ENCODE results near the gene SIK2.
"Not testable (repeated sequence)": the region's sequence is repeated elsewhere in the genome, so short reads cannot be mapped to it uniquely, and the experiment has no call there.

SIK2 gene

GRCh38 chr11:111759778-111760407 is 157.6 kb downstream of the SIK2 start:
- DNase-seq (ENCODE audit: low read depth): no peak

GRCh38 chr11:111761036-111761435 is 158.8 kb downstream of the SIK2 start:
- DNase-seq (ENCODE audit: low read depth): no peak

- DNase-seq (ENCODE audit: low read depth): no peak
Measured at GRCh38 chr11:111762526-111762925, 160.3 kb downstream of the SIK2 start.

GRCh38 chr11:111762981-111763643 is 160.9 kb downstream of the SIK2 start:
- DNase-seq (ENCODE audit: low read depth): peak; percentile 29

- peak; percentile 18 for DNase-seq (ENCODE audit: low read depth)
Measured at GRCh38 chr11:111764621-111765020, 162.4 kb downstream of the SIK2 start.

- DNase-seq (ENCODE audit: low read depth): peak; percentile 14
Measured at GRCh38 chr11:111765320-111765983, 163.2 kb downstream of the SIK2 start.

- DNase-seq (ENCODE audit: low read depth): peak; percentile 66
Measured at GRCh38 chr11:111765984-111766833, 164.0 kb downstream of the SIK2 start, which contains the start of gene PPP2R1B. TSS of gene PPP2R1B (minus strand) at chr11:111766389. CDS start at chr11:111766361, 28 bp downstream.

GRCh38 chr11:111766834-111767142 is 164.5 kb downstream of the SIK2 start:
- no peak for DNase-seq (ENCODE audit: low read depth)

- no peak for DNase-seq (ENCODE audit: low read depth)
Measured at GRCh38 chr11:111770581-111771134, 168.4 kb downstream of the SIK2 start.

GRCh38 chr11:111771205-111771604 is 169.0 kb downstream of the SIK2 start:
- not testable (repeated sequence) for DNase-seq (ENCODE audit: low read depth)

GRCh38 chr11:111772535-111772934 is 170.3 kb downstream of the SIK2 start:
- no peak for DNase-seq (ENCODE audit: low read depth)

- DNase-seq (ENCODE audit: low read depth): peak; percentile 14
Measured at GRCh38 chr11:111774955-111775710, 172.9 kb downstream of the SIK2 start.

- no peak for DNase-seq (ENCODE audit: low read depth)
Measured at GRCh38 chr11:111776398-111777093, 174.3 kb downstream of the SIK2 start.

GRCh38 chr11:111777094-111778046 is 175.1 kb downstream of the SIK2 start:
- peak; percentile 84 for DNase-seq (ENCODE audit: low read depth)

- no peak for DNase-seq (ENCODE audit: low read depth)
Measured at GRCh38 chr11:111778047-111778558, 175.9 kb downstream of the SIK2 start.

- DNase-seq (ENCODE audit: low read depth): no peak
Measured at GRCh38 chr11:111779118-111779517, 176.9 kb downstream of the SIK2 start.

Data from iris pigment epithelial cell (primary cell).